ENCODE data around the gene BAIAP2L1.

BAIAP2L1 gene

DNA sequence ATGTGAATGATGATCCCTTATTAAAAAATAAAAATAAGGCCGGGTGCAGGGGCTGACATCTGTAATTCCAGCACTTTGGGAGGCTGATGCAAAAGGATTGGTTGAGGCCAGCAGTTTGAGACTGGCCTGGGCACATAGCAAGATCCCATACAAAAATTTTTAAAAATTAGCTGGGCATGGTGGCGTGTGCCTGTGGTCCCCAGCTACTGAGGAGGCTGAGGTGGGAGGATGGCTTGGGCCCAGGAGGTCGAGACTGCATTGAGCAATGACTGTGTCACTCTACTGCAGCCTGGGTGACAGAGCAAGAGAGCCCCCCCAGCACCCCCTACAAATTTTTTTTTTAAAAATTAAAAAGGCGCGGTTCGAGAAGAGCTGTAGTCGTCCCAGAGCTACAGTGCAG lies 120.6 kb downstream of the BAIAP2L1 start:
- no peak for DNase-seq

DNA sequence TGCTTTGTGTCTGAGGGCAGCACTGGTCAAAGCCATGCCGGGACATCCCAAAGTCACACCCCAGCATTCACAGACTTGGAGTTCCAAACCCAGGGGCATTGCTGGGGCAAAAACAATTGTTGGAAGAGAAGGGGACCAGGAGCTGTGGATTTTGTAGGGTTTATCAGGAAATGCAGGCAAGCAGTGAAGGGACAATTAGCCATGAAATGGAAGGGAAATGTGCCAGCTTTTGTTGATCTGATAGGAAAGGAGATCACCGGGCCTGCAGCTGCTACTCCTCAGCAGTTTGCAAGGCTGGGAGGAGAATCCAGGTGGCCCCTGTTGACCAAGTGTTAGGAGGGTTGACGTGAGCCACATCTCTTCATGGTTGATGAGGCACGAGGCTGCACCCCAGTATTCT lies 122.0 kb downstream of the BAIAP2L1 start:
- DNase-seq = no peak

DNA sequence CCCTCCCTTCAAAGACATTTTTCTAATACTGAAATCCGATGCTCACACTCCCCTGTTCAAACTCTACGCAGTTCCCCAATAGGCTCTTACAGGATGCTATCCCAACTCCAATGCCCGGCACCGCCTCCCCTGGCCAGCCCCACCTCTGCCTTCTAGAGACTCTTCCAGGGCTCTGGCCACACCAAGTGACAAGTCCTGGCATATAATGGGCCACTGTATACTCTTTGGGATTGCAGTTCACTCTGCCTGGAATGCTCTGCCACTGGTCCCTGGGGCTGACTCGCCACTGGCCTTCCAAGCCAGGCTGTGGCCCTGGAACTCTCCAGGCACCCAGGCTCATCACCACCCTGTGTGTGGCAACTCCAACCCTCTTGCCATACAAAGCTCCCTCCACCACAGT lies 122.5 kb downstream of the BAIAP2L1 start:
- no peak for DNase-seq

DNA sequence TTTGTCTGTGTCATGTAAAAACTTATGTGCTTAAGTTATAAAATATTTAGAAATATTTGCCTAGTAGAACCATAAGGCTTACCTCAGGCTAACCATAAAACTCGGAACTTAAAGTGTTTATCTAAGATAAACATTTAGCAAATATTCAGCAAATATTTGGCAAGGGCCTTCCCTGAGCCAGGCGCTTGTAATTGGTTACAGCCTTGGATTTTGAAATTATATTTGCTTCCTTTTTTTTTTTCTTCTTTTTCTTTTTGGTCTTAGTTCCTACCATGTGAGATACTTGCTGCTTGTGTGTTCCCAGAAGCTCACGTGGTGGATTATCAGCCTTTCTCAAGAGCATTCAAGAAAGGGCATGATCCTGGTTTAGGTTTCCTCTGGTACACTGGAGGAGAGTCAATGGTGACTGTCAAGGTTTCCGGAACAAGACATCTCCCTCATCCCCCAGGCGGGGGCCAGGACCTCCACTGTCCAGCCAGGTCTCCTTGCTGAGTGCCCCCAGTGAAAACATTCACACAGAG lies 124.6 kb downstream of the BAIAP2L1 start:
- no peak for DNase-seq

GRCh38 chr7:98267303-98267702 lies 133.6 kb downstream of the BAIAP2L1 start:
- DNase-seq = no peak

DNA sequence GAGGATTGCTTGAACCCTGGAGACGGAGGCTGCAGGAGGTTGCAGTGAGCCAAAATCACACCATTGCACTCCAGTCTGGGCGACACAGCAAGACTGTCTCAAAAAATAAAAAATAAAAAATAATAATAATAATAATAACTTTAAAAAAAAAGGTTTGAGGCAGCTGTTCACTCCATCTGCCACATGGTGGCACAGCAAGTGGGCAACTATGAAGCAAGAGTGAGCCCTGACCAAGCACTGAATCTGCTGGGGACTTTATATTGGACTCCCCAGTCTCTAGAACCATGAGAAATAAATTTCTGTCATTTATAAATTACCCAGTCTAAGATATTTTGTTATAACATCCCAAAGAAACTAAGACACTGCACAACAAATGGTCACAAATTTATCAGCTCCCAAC lies 134.1 kb downstream of the BAIAP2L1 start:
- no peak for DNase-seq

GRCh38 chr7:98265841-98266271 lies 135.0 kb downstream of the BAIAP2L1 start:
- DNase-seq = no peak

DNA sequence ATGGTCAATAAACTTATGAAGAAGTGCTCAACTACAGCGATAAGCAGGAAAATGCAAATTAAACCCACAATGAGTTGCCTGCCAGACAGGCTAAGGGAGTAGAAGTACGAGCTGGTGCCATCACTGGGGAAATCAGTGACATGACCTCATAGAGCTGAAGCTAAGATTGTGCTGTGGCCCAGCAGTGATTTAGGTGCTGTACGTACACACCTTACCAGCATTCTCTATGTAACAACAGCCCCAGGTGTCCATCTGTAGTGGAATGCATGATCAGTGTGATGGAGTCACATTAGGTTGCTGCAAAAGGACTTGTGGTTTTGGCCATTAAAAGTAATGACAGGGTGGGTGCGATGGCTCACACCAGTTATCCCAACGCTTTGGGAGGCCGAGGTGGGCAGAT lies 143.2 kb downstream of the BAIAP2L1 start:
- no peak for DNase-seq

- DNase-seq = no peak
These were observed 144.5 kb downstream of the BAIAP2L1 start for GRCh38 chr7:98256431-98256830.

DNA sequence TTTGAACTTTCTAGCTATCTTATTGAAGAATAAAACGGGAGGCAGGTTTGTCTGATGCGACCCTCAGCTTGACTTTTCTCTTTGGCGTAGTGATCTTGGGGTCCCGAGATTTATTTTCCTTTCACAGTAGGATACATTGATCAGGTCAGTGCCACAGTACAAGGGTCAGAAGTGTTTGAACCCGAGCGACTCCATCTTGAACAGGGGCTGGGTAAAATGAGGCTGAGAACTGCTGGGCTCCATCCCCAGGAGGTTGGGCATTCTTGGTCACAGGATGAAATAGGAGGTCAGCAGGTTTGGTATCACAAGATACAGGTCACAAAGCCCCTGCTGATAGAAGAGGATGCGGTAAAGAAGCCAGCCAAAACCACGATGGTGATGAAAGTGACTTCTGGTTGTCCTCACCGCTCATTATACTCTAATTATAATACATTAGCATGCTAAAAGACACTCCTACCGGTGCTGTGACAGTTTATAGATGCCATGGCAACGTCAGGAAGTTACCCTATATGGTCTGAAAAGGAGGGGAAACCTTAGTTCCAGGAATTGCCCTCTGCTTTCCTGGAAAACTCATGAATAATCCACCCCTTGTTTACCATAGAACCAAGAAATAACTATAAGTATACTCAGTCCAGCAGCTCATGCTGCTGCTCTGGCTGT lies 145.8 kb downstream of the BAIAP2L1 start:
- no peak for DNase-seq

- DNase-seq = no peak
These were observed 146.4 kb downstream of the BAIAP2L1 start for GRCh38 chr7:98254516-98254915.

- peak in 2 of 56 donors; percentile 5 to 10 for DNase-seq
These were observed 148.3 kb downstream of the BAIAP2L1 start for GRCh38 chr7:98252425-98253054.

DNA sequence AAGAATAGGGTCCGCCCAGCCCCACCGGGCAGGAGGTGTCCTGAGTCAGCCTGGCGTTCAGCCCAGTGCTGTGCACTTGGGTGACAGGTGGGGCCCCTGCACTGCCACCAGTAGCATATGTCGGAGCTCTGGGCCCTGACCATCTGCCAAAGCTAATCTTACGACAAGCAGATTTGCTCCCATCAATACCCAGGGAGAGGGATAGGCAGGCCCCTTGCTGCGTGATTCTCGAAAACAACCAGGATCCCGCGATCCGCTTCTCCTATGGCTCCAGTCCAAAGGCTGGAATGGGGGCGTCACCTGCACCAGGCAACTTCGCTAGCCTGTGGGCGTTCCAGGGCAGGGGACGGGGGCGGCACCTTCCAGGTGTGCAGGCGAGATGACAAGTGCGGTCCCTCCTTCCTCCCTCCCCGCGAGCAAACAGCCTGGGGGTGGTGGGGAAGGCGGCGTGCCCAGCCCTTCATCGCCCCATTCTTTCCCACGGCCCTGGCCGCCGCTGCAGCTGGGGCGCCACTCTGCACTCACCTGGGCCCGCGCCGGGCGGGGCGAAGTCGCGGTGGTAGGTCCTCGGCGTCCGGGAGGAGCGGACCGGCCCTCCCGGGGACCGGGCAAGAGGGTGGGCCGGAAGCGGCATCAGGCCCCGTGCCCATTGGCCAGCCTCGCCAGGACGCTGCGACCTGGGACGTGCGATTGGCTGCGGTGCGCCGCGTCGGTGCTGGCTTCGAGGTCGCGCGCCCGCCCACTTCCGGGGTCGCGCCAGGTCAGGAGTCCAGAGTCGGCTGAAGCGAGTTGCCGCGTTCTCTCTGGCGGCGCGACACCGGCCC lies 149.1 kb downstream of the BAIAP2L1 start, which contains the start of gene TECPR1:
TSS of gene TECPR1 (minus strand) at position 632 of the 824 bp plus-strand sequence. CDS start 6,086 bp downstream, outside the sequence.
- DNase-seq = peak; percentile 54 to 98 (median 90)

- peak in 3 of 56 donors; percentile 7 to 38 (median 21) for DNase-seq
These were observed 149.7 kb downstream of the BAIAP2L1 start for GRCh38 chr7:98251231-98251600.

- DNase-seq = no peak
These were observed 150.1 kb downstream of the BAIAP2L1 start for GRCh38 chr7:98250789-98251188.

DNA sequence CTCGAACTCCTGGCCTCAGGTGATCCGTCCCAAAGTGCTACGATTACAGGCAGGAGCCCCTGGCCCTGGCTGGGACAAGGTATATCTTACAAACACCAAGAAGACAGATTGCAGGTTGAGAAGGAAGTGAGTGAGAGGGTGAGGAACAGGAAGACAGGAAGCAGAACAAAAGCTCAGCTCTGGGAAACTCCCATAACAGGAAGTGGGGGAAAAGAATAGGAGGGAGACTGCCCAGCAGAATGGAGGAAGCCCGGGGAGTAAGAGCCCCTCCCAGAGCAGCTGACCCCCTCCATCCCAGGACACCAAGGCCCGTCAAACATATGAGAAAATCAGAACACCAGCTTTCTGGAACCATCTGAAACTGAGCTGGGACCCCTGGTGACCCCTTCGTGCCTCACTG lies 151.8 kb downstream of the BAIAP2L1 start:
- DNase-seq = no peak

DNA sequence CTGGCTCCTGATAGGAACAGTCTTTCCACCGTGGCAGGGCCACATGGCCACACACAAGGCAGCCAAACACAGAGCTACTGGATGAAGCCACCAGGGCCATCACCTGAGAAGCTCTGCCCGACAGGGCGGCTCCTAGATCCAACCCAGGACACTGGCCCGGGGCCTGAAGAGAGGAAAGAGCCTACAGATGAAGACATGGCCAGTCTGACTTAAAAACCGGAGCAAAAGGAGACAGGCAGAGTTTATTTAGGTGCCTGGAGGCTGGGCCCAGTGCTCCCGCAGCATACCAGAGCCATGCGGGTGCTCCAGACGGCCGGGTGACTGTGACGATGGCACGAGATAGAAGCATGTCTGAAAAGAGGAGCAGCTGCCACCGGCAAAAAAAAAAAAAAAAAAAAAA lies 152.7 kb downstream of the BAIAP2L1 start:
- no peak for DNase-seq

GRCh38 chr7:98244871-98245270 lies 156.0 kb downstream of the BAIAP2L1 start:
- no peak for DNase-seq

- DNase-seq = no peak
These were observed 158.0 kb downstream of the BAIAP2L1 start for GRCh38 chr7:98242934-98243333.

GRCh38 chr7:98242342-98242741 lies 158.5 kb downstream of the BAIAP2L1 start:
- no peak for DNase-seq

GRCh38 chr7:98241674-98242241 lies 159.1 kb downstream of the BAIAP2L1 start:
- DNase-seq = no peak

All from amygdala (tissue), 56 donors.